ENCODE results near the gene THAP7. TPM values are rescaled to one million over a fixed set of nuclear protein-coding genes. Genes with fewer than 3 reads are reported as not detected.
"Not testable (repeated sequence)": the region's sequence is repeated elsewhere in the genome, so short reads cannot be mapped to it uniquely, and the experiment has no call there.

The THAP7 gene
- total RNA-seq, 1 donor from 2014 or later = 26.4 TPM

DNA sequence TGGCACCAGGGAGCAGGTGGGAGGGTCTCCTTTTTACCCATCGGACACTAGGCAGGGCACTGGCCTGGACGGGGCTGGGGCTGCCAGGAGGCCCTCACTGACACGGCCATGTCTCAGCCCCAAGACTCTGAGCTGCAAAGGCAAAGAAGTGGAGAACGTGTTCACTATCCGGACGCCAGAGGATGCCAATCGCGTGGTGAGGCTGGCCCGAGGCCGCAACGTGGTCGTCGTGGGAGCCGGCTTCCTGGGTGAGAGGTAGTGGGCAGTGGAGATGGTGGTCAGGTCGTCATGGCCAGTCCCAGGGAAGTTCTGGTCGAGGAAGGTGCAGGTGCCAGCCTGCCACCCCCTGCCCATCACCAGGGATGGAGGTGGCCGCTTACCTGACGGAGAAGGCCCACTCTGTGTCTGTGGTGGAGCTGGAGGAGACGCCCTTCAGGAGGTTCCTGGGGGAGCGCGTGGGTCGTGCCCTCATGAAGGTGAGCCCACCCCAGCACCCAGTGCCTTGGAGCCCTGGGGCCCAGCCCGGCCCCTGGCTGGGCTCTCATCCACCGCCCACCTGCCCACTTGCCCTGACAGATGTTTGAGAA is 25.5 kb downstream of the THAP7 start:
- H3K27ac Mint-ChIP-seq = no peak overlapping the region
- H3K9me3 Mint-ChIP-seq = no peaks in the 10 kb centered on the region
- TF ChIP-seq, protein P1, sequence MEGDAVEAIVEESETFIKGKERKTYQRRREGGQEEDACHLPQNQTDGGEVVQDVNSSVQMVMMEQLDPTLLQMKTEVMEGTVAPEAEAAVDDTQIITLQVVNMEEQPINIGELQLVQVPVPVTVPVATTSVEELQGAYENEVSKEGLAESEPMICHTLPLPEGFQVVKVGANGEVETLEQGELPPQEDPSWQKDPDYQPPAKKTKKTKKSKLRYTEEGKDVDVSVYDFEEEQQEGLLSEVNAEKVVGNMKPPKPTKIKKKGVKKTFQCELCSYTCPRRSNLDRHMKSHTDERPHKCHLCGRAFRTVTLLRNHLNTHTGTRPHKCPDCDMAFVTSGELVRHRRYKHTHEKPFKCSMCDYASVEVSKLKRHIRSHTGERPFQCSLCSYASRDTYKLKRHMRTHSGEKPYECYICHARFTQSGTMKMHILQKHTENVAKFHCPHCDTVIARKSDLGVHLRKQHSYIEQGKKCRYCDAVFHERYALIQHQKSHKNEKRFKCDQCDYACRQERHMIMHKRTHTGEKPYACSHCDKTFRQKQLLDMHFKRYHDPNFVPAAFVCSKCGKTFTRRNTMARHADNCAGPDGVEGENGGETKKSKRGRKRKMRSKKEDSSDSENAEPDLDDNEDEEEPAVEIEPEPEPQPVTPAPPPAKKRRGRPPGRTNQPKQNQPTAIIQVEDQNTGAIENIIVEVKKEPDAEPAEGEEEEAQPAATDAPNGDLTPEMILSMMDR (conservative IDR thresholded peaks at IDR 0.05) = no peak
- no peak overlapping the region for H3K4me3 Mint-ChIP-seq
- no peaks in the 10 kb centered on the region for H3K36me3 Mint-ChIP-seq
- peaks cover 13% of the 10 kb centered on the region for H3K4me1 Mint-ChIP-seq (ENCODE audit: unreplicated experiment)
- DNase-seq (ENCODE audit: extremely low spot score, unreplicated experiment) = no peak
- H3K27me3 Mint-ChIP-seq = peaks cover 3% of the 10 kb centered on the region

DNA sequence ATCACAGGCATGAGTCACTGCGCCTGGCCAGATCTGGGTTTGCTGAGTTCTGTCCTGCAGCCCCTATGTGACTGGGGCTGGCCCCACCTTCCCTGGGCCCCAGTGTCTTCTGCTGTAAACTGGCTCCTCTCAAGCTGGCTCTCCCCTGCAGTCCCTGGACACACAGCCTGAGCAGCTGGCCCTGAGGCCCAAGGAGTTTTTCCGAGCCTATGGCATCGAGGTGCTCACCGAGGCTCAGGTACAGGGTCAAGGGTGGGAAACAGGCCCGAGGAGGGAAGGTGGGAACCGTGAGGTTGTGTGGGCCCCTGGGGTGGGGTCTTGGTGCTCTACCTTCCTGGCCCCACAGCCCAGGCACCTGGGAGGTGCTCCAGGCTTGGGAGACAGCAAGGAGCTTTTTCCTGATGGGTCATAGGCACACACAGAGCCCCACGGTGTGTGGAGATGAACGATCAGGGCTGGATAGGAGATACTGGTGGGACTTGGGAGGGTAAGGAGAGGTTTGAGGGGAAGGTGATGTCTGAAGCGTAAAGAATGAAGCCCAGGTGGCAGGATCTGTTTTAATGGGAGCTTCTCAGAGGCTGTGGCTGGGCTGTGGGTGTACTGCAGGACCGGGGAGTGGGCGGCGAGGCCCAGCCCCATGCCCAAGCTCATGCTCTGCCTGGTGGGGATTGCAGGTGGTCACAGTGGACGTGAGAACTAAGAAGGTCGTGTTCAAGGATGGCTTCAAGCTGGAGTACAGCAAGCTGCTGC is 26.2 kb downstream of the THAP7 start:
- Mint-ChIP-seq H3K9me3 (no peaks in the 10 kb centered on the region), H3K4me3 (no peak overlapping the region), H3K4me1 (ENCODE audit: unreplicated experiment) (peaks cover 15% of the 10 kb centered on the region), H3K36me3 (no peaks in the 10 kb centered on the region), H3K27me3 (peaks cover 3% of the 10 kb centered on the region), H3K27ac (no peak overlapping the region)
- TF ChIP-seq, protein P1 (conservative IDR thresholded peaks at IDR 0.05) = no peak
- DNase-seq (ENCODE audit: extremely low spot score, unreplicated experiment) = no peak

DNA sequence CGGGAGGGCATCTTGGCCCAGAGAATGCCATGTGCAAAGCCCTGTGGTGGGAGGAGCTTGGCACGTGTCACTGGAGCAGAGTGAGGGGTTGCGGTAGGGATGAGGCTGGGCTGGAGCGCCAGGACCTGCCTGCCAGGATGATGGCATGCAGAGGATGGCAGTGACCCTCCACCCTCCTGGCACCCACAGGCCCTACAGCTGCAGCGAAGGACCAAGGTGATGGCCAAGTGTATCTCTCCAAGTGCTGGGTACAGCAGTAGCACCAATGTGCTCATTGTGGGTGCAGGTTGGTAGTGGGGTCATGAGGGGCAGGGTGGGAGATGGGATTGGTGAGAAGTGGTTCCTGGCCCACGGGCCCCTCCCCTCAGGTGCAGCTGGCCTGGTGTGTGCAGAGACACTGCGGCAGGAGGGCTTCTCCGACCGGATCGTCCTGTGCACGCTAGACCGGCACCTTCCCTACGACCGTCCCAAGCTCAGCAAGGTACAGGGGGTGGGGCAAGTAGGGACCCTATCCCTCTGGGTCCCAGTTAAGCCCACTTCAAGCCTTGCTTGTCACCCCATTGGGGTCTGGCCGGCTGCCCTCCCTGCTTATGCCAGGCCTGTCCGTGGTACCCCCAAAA is 27.5 kb downstream of the THAP7 start:
- peaks cover 2% of the 10 kb centered on the region for H3K27me3 Mint-ChIP-seq
- no peak overlapping the region for H3K27ac Mint-ChIP-seq
- TF ChIP-seq, protein P1 (conservative IDR thresholded peaks at IDR 0.05) = no peak
- no peak overlapping the region for H3K4me3 Mint-ChIP-seq
- no peaks in the 10 kb centered on the region for H3K9me3 Mint-ChIP-seq
- DNase-seq (ENCODE audit: extremely low spot score, unreplicated experiment) = no peak
- H3K36me3 Mint-ChIP-seq = no peaks in the 10 kb centered on the region
- H3K4me1 Mint-ChIP-seq (ENCODE audit: unreplicated experiment) = peaks cover 9% of the 10 kb centered on the region

DNA sequence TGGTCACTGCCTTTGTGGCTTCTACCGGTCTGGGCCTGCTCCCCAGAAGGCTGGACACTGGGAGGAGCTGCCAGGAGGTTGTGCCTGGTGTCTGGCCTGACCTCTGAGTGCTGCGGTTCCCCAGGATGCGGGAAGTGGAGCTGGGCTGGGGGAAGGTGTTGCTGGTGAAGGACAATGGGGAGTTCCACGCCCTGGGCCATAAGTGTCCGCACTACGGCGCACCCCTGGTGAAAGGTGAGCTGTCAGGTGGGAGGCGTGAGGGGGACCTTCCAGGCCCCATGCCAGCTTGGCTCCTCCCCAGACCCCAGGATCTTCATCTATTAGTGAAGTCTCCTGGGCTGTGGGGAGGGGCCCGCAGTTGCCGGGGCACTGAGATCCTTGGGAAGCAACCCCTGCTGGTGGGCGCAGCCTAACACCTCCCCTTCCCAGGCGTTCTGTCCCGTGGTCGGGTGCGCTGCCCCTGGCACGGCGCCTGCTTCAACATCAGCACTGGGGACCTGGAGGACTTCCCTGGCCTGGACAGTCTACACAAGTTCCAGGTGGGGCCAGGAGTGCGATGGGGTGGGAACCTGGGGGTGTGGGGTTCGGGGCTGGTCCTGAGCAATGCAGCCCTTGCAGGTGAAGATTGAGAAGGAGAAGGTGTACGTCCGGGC is 28.2 kb downstream of the THAP7 start:
- Mint-ChIP-seq H3K4me1 (ENCODE audit: unreplicated experiment) (peaks cover 6% of the 10 kb centered on the region), H3K9me3 (no peaks in the 10 kb centered on the region), H3K27me3 (no peaks in the 10 kb centered on the region), H3K36me3 (no peaks in the 10 kb centered on the region), H3K27ac (no peak overlapping the region), H3K4me3 (no peak overlapping the region)
- DNase-seq (ENCODE audit: extremely low spot score, unreplicated experiment) = no peak
- TF ChIP-seq, protein P1 (conservative IDR thresholded peaks at IDR 0.05) = no peak

DNA sequence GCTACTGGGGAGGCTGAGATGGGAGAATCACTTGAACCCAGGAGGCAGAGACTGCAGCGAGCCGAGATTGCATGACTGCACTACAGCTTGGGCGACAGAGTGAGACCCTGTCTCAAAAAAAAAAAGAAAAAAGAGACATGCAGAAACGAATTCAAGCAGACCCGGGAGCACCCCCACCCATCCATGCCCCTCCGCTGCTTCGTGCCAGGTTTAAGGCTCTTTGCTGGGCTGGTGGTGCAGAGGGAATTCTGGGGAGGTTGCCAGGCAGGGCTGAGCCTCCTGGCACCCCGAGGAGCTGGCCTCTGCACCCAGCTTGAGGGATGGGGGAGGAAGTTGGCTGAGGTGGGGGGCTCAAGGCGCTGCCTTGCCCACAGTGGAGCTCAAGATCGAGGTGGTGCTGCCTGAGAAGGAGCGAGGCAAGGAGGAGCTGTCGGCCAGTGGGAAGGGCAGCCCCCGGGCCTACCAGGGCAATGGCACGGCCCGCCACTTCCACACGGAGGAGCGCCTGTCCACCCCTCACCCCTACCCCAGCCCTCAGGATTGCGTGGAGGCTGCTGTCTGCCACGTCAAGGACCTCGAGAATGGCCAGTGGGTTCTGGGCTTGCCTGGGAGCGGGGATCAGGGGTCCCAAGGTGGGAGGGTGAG is 28.9 kb downstream of the THAP7 start:
- Mint-ChIP-seq H3K9me3 (no peaks in the 10 kb centered on the region), H3K4me1 (ENCODE audit: unreplicated experiment) (peaks cover 6% of the 10 kb centered on the region), H3K36me3 (no peaks in the 10 kb centered on the region), H3K27ac (no peak overlapping the region), H3K4me3 (no peak overlapping the region), H3K27me3 (no peaks in the 10 kb centered on the region)
- TF ChIP-seq, protein P1 (conservative IDR thresholded peaks at IDR 0.05) = no peak
- no peak for DNase-seq (ENCODE audit: extremely low spot score, unreplicated experiment)

DNA sequence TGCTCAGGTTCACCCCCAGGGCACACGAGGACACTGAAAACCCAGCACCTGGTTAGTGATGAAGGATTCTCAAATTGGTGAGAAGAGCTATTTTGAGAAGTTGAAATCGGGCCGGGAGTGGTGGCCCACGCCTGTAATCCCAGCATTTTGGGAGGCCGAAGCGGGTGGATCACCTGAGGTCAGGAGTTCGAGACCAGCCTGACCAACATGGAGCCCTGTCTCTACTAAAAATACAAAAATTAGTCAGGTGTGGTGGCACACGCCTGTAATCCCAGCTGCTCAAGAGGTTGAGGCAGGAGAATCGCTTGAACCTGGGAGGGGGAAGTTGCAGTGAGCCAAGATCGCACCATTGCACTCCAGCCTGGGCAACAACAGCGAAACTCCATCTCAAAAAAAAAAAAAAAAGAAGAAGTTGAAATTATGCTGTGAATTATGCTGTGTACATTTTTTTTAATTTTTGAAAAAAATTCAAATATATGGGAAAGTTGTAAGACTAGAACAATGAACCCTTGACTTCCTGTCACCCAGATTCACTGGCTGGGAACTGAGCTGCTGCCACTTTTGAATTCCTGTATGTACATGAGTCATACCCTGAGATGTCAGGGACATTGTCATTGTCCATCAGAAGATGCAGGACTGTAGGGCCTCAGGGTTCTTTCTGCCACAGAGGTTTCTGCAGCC is 29.8 kb downstream of the THAP7 start:
- H3K27me3 Mint-ChIP-seq; H3K27ac Mint-ChIP-seq; H3K9me3 Mint-ChIP-seq; DNase-seq (ENCODE audit: extremely low spot score, unreplicated experiment); H3K4me1 Mint-ChIP-seq (ENCODE audit: unreplicated experiment); H3K4me3 Mint-ChIP-seq; H3K36me3 Mint-ChIP-seq: not testable (repeated sequence)

All from type B pancreatic cell (in vitro differentiated cells).